GM12878 (cell line): ENCODE results near the gene LRRC63. TPM values are rescaled to one million over a fixed set of nuclear protein-coding genes. Genes with fewer than 3 reads are reported as not detected.

Experiments used
- E2F8 ChIP-seq: fragments of 450-650 bp; IDR thresholded peaks from 2 replicates; pipeline ENCODE4 v1.6.1; 2018; ENCODE audit warnings: mild to moderate bottlenecking, low read depth, moderate library complexity; ENCODE audit not compliant: partially characterized antibody
- EZH2 ChIP-seq: IDR thresholded peaks from 2 replicates; pipeline ENCODE4 v1.6.1; 2012; ENCODE audit warnings: low read depth, mild to moderate bottlenecking, control low read depth, inconsistent platforms, low read length, borderline replicate concordance; ENCODE audit not compliant: control insufficient read depth
- GABPA ChIP-seq: IDR thresholded peaks from 2 replicates; pipeline ENCODE4 v1.6.1; 2014; ENCODE audit warnings: antibody characterized with exemption, low read depth, mild to moderate bottlenecking, inconsistent platforms
- KLF5 ChIP-seq: fragments of 450-650 bp; IDR thresholded peaks from 2 replicates; pipeline ENCODE4 v1.6.1; 2014; ENCODE audit warnings: mild to moderate bottlenecking; ENCODE audit not compliant: partially characterized antibody
- MTA3 ChIP-seq: IDR thresholded peaks from 2 replicates; pipeline ENCODE4 v1.6.1; 2012; ENCODE audit warnings: low read length, inconsistent platforms, borderline replicate concordance
- NR2C2 ChIP-seq: IDR thresholded peaks from 2 replicates; pipeline ENCODE4 v1.6.1; 2011; ENCODE audit warnings: borderline replicate concordance, low read depth; ENCODE audit not compliant: control insufficient read depth, insufficient read length
- PML ChIP-seq: IDR thresholded peaks from 2 replicates; pipeline ENCODE4 v1.6.1; 2012; ENCODE audit warnings: low read length, inconsistent platforms
- POLR2AphosphoS5 ChIP-seq: IDR thresholded peaks from 2 replicates; pipeline ENCODE4 v1.6.1; 2011; ENCODE audit warnings: mild to moderate bottlenecking, low read length, inconsistent platforms
- RAD21 ChIP-seq: IDR thresholded peaks from 2 replicates; pipeline ENCODE4 v1.6.1; 2011; ENCODE audit warnings: mild to moderate bottlenecking, low read depth, low read length, moderate library complexity; ENCODE audit not compliant: insufficient read depth
- REST ChIP-seq: IDR thresholded peaks from 2 replicates; pipeline ENCODE4 v1.6.1; 2012; ENCODE audit warnings: mild to moderate bottlenecking, low read depth, low read length
- SIN3A ChIP-seq: IDR thresholded peaks from 2 replicates; pipeline ENCODE4 v1.6.1; 2012; ENCODE audit warnings: low read depth, low read length, improper control_type of control experiment
- SKIL ChIP-seq: fragments of 450-650 bp; IDR thresholded peaks from 2 replicates; pipeline ENCODE4 v1.6.1; 2017; ENCODE audit warnings: mild to moderate bottlenecking, low read depth, inconsistent platforms; ENCODE audit not compliant: poor library complexity, severe bottlenecking
- SPI1 ChIP-seq: IDR thresholded peaks from 2 replicates; pipeline ENCODE4 v1.6.1; 2011; ENCODE audit warnings: low read depth, mild to moderate bottlenecking, low read length, moderate library complexity, borderline replicate concordance; ENCODE audit not compliant: insufficient read depth
- SUPT20H ChIP-seq: IDR thresholded peaks from 2 replicates; pipeline ENCODE4 v1.6.1; 2011; ENCODE audit warnings: low read depth, mild to moderate bottlenecking, low read length, moderate library complexity, borderline replicate concordance; ENCODE audit not compliant: control insufficient read depth
- TARDBP ChIP-seq: IDR thresholded peaks from 2 replicates; pipeline ENCODE4 v1.6.1; 2016; ENCODE audit warnings: borderline replicate concordance
- ZNF384 ChIP-seq: IDR thresholded peaks from 2 replicates; pipeline ENCODE4 v1.6.1; 2012; ENCODE audit warnings: low read depth, mild to moderate bottlenecking, low read length, improper control_type of control experiment, borderline replicate concordance
- polyA plus RNA-seq, 11 experiments: library from polyadenylated mRNA; depleted of rRNA in 4 of 11; unstranded in 6 of 11; stranded (reverse) in 5 of 11; fragments of >200 nt; fragmentation: Nextera tagmentation in 4 of 11; fragmentation: Illumina TruSeq in 1 of 11; extraction: Ambion mirVana in 4 of 11; extraction: Trizol in 1 of 11; gene quantifications; 1 replicate in 1 of 11; 2 replicates in 10 of 11; pipeline versions ENCODE4 v1.2.1 to v1.2.3, GENCODE V29; 2011 to 2016; ENCODE audit warnings: inconsistent platforms in 2 of 11, missing spikeins in 2 of 11, low read depth in 1 of 11
- total RNA-seq, 4 experiments: library from RNA; depleted of rRNA in 3 of 4; stranded (reverse); fragments of >200 nt in 3 of 4; fragmentation: Illumina TruSeq in 1 of 4; extraction: Trizol in 1 of 4; gene quantifications; 2 replicates each; pipeline versions ENCODE4 v1.2.1 to v1.2.3, GENCODE V29; 2013 to 2021
- TF ChIP-seq, protein P1 (sequence below): fragments of 150-350 bp; IDR thresholded peaks from 2 replicates; pipeline ENCODE4 v1.6.1; 2016; ENCODE audit warnings: low read depth, low read length
- TF ChIP-seq, protein P2 (sequence below): IDR thresholded peaks from 2 replicates; pipeline ENCODE4 v1.6.1; 2011; ENCODE audit warnings: low read depth, mild to moderate bottlenecking, low read length, moderate library complexity, borderline replicate concordance; ENCODE audit errors: extremely low read depth

LRRC63 gene
- total and polyA plus RNA-seq, 10 of the 15 experiments (the other 5 are each of a cell fraction or from before 2014, with no cell fraction given): 0.34 to 0.98 (median 0.76) TPM; not detected in 1

GRCh38 chr13:46168341-46168740, 43.4 kb upstream of the LRRC63 start (continued):
- no peak for TF ChIP-seq PML
- TF ChIP-seq, protein P1, sequence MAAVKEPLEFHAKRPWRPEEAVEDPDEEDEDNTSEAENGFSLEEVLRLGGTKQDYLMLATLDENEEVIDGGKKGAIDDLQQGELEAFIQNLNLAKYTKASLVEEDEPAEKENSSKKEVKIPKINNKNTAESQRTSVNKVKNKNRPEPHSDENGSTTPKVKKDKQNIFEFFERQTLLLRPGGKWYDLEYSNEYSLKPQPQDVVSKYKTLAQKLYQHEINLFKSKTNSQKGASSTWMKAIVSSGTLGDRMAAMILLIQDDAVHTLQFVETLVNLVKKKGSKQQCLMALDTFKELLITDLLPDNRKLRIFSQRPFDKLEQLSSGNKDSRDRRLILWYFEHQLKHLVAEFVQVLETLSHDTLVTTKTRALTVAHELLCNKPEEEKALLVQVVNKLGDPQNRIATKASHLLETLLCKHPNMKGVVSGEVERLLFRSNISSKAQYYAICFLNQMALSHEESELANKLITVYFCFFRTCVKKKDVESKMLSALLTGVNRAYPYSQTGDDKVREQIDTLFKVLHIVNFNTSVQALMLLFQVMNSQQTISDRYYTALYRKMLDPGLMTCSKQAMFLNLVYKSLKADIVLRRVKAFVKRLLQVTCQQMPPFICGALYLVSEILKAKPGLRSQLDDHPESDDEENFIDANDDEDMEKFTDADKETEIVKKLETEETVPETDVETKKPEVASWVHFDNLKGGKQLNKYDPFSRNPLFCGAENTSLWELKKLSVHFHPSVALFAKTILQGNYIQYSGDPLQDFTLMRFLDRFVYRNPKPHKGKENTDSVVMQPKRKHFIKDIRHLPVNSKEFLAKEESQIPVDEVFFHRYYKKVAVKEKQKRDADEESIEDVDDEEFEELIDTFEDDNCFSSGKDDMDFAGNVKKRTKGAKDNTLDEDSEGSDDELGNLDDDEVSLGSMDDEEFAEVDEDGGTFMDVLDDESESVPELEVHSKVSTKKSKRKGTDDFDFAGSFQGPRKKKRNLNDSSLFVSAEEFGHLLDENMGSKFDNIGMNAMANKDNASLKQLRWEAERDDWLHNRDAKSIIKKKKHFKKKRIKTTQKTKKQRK: no peak
- TF ChIP-seq SPI1: no peak
- no peak for TF ChIP-seq RAD21
- TF ChIP-seq SIN3A: no peak
- TF ChIP-seq EZH2: no peak
- TF ChIP-seq ZNF384: no peak
- TF ChIP-seq NR2C2: no peak
- no peak for TF ChIP-seq KLF5
- peak; percentile 88 for TF ChIP-seq POLR2AphosphoS5
- no peak for TF ChIP-seq MTA3
- TF ChIP-seq, protein P2, sequence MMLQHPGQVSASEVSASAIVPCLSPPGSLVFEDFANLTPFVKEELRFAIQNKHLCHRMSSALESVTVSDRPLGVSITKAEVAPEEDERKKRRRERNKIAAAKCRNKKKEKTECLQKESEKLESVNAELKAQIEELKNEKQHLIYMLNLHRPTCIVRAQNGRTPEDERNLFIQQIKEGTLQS: no peak
- 0 out of 2 replicates have a peak, but pooled peaks have one; percentile 56 for TF ChIP-seq REST
- TF ChIP-seq GABPA: no peak
- no peak for TF ChIP-seq SKIL
- TF ChIP-seq TARDBP: no peak
- TF ChIP-seq E2F8: no peak
- no peak for TF ChIP-seq SUPT20H
